IMR-90 (cell line): ENCODE results near the gene PHF19.

ENCODE experiments used
- BHLHE40 ChIP-seq: fragments of 150-350 bp; IDR thresholded peaks from 2 replicates; pipeline ENCODE4 v1.6.1; 2016; ENCODE audit warnings: mild to moderate bottlenecking, low read depth, low read length
- CEBPB ChIP-seq: IDR thresholded peaks from 2 replicates; pipeline ENCODE4 v1.6.1; 2012; ENCODE audit warnings: low read depth, low read length, improper control_type of control experiment
- MAZ ChIP-seq: IDR thresholded peaks from 2 replicates; pipeline ENCODE4 v1.6.1; 2012; ENCODE audit warnings: low read depth, mild to moderate bottlenecking, low read length, improper control_type of control experiment, moderate library complexity, borderline replicate concordance
- POLR2A ChIP-seq: IDR thresholded peaks from 2 replicates; pipeline ENCODE4 v1.6.1; 2012; ENCODE audit warnings: mild to moderate bottlenecking, low read depth, low read length
- SMC3 ChIP-seq: fragments of 150-350 bp; IDR thresholded peaks from 2 replicates; pipeline ENCODE4 v1.6.1; 2016; ENCODE audit warnings: low read depth, mild to moderate bottlenecking, antibody characterized with exemption, low read length, moderate library complexity
- TF ChIP-seq, protein P1 (sequence below): conservative IDR thresholded peaks from 2 replicates; pipeline ENCODE4 v1.5.1; 2012; ENCODE audit warnings: mild to moderate bottlenecking, low read depth, low read length, improper control_type of control experiment
- TF ChIP-seq, protein P2 (sequence below): fragments of 150-350 bp; IDR thresholded peaks from 2 replicates; pipeline ENCODE4 v1.6.1; 2017; ENCODE audit warnings: mild to moderate bottlenecking, antibody characterized with exemption, low read length, low read depth

DNA sequence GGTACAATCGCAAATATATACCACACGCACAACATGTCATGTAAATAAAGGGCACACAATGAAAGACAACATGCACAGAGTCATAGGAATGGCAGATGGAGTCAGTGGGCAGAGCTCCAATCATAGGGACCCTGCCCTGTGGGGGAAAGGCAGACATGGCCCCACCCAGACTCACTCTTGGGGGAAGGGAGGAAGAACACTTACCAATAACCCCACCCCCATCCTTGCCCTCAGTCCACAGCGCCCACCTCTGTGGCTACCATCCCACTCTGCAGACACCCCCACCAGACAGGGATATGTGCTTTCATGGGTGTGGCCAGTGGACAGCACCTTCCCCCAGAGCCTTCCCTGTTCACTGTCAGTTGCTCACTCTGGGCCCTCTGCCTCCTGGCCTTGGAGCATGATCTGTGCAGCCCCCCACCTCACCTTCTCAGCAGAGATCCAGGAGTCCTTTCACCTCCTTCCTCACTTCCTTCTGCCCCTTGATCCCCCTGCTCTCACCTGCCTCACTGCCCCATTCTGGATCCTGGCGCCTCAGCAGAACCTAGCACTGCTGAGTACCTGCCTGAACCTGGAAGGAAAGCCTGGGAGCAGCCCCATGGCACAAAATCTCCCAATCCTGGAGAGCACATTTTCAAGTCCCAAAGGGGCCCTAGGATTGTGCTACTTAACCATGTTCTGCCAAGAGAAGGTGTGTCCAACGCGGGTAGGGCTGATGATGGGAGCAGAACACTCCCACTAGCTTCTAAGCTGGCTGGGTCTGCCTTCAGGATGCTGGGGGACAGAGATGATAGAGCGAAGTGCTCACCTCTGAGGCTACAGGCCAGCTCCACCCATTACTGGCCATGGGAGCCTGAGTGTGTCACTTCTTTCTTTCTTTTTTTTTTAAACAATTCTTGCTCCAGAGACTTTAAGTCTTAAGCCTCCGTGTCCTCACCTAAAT is 1.5 kb upstream of the PHF19 start:
- TF ChIP-seq, protein P1, sequence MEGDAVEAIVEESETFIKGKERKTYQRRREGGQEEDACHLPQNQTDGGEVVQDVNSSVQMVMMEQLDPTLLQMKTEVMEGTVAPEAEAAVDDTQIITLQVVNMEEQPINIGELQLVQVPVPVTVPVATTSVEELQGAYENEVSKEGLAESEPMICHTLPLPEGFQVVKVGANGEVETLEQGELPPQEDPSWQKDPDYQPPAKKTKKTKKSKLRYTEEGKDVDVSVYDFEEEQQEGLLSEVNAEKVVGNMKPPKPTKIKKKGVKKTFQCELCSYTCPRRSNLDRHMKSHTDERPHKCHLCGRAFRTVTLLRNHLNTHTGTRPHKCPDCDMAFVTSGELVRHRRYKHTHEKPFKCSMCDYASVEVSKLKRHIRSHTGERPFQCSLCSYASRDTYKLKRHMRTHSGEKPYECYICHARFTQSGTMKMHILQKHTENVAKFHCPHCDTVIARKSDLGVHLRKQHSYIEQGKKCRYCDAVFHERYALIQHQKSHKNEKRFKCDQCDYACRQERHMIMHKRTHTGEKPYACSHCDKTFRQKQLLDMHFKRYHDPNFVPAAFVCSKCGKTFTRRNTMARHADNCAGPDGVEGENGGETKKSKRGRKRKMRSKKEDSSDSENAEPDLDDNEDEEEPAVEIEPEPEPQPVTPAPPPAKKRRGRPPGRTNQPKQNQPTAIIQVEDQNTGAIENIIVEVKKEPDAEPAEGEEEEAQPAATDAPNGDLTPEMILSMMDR: no peak
- TF ChIP-seq CEBPB (no peak), BHLHE40 (no peak), POLR2A (no peak), MAZ (no peak), SMC3 (no peak)
- TF ChIP-seq, protein P2, sequence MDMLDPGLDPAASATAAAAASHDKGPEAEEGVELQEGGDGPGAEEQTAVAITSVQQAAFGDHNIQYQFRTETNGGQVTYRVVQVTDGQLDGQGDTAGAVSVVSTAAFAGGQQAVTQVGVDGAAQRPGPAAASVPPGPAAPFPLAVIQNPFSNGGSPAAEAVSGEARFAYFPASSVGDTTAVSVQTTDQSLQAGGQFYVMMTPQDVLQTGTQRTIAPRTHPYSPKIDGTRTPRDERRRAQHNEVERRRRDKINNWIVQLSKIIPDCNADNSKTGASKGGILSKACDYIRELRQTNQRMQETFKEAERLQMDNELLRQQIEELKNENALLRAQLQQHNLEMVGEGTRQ: no peak
